ENCODE measurements around the gene ZNF354B. TPM values are rescaled to one million over a fixed set of nuclear protein-coding genes. Genes with fewer than 3 reads are reported as not detected.

The ZNF354B gene
- total and polyA plus RNA-seq, 2 experiments from 2014 or later, result 9.0 to 12.3 TPM

- TF ChIP-seq, protein P1, sequence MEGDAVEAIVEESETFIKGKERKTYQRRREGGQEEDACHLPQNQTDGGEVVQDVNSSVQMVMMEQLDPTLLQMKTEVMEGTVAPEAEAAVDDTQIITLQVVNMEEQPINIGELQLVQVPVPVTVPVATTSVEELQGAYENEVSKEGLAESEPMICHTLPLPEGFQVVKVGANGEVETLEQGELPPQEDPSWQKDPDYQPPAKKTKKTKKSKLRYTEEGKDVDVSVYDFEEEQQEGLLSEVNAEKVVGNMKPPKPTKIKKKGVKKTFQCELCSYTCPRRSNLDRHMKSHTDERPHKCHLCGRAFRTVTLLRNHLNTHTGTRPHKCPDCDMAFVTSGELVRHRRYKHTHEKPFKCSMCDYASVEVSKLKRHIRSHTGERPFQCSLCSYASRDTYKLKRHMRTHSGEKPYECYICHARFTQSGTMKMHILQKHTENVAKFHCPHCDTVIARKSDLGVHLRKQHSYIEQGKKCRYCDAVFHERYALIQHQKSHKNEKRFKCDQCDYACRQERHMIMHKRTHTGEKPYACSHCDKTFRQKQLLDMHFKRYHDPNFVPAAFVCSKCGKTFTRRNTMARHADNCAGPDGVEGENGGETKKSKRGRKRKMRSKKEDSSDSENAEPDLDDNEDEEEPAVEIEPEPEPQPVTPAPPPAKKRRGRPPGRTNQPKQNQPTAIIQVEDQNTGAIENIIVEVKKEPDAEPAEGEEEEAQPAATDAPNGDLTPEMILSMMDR (conservative IDR thresholded peaks at IDR 0.05; ENCODE audit: low read depth in 2 of 2), result no peak
- TF ChIP-seq, protein P2, sequence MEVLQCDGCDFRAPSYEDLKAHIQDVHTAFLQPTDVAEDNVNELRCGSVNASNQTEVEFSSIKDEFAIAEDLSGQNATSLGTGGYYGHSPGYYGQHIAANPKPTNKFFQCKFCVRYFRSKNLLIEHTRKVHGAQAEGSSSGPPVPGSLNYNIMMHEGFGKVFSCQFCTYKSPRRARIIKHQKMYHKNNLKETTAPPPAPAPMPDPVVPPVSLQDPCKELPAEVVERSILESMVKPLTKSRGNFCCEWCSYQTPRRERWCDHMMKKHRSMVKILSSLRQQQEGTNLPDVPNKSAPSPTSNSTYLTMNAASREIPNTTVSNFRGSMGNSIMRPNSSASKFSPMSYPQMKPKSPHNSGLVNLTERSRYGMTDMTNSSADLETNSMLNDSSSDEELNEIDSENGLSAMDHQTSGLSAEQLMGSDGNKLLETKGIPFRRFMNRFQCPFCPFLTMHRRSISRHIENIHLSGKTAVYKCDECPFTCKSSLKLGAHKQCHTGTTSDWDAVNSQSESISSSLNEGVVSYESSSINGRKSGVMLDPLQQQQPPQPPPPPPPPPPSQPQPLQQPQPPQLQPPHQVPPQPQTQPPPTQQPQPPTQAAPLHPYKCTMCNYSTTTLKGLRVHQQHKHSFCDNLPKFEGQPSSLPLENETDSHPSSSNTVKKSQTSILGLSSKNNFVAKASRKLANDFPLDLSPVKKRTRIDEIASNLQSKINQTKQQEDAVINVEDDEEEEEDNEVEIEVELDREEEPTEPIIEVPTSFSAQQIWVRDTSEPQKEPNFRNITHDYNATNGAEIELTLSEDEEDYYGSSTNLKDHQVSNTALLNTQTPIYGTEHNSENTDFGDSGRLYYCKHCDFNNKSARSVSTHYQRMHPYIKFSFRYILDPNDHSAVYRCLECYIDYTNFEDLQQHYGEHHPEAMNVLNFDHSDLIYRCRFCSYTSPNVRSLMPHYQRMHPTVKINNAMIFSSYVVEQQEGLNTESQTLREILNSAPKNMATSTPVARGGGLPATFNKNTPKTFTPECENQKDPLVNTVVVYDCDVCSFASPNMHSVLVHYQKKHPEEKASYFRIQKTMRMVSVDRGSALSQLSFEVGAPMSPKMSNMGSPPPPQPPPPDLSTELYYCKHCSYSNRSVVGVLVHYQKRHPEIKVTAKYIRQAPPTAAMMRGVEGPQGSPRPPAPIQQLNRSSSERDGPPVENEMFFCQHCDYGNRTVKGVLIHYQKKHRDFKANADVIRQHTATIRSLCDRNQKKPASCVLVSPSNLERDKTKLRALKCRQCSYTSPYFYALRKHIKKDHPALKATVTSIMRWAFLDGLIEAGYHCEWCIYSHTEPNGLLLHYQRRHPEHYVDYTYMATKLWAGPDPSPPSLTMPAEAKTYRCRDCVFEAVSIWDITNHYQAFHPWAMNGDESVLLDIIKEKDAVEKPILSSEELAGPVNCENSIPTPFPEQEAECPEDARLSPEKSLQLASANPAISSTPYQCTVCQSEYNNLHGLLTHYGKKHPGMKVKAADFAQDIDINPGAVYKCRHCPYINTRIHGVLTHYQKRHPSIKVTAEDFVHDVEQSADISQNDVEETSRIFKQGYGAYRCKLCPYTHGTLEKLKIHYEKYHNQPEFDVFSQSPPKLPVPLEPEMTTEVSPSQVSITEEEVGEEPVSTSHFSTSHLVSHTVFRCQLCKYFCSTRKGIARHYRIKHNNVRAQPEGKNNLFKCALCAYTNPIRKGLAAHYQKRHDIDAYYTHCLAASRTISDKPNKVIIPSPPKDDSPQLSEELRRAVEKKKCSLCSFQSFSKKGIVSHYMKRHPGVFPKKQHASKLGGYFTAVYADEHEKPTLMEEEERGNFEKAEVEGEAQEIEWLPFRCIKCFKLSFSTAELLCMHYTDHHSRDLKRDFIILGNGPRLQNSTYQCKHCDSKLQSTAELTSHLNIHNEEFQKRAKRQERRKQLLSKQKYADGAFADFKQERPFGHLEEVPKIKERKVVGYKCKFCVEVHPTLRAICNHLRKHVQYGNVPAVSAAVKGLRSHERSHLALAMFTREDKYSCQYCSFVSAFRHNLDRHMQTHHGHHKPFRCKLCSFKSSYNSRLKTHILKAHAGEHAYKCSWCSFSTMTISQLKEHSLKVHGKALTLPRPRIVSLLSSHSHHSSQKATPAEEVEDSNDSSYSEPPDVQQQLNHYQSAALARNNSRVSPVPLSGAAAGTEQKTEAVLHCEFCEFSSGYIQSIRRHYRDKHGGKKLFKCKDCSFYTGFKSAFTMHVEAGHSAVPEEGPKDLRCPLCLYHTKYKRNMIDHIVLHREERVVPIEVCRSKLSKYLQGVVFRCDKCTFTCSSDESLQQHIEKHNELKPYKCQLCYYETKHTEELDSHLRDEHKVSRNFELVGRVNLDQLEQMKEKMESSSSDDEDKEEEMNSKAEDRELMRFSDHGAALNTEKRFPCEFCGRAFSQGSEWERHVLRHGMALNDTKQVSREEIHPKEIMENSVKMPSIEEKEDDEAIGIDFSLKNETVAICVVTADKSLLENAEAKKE (CRISPR knock-in tag; IDR thresholded peaks at IDR 0.05), result no peak
These were observed 43.1 kb downstream of the ZNF354B start (continued) for GRCh38 chr5:178902849-178903248.

GRCh38 chr5:178931846-178932760 is 72.3 kb downstream of the ZNF354B start:
- Histone ChIP-seq H3K27me3 (ENCODE audit: insufficient read depth) (no peaks in the 10 kb centered on the region; the same call in 1 of the 2 replicates), H3K36me3 (ENCODE audit: insufficient read depth) (peaks cover 22% of the 10 kb centered on the region; the same call in 1 of the 2 replicates), H4K20me1 (replicated peaks; ENCODE audit: insufficient read depth) (no peaks in the 10 kb centered on the region), H3F3A (replicated peaks; ENCODE audit: low read depth) (no peaks in the 10 kb centered on the region), H3K4me1 (ENCODE audit: insufficient read depth) (no peaks in the 10 kb centered on the region), H3K79me2 (replicated peaks; ENCODE audit: insufficient read depth) (no peaks in the 10 kb centered on the region), H3K4me3 (no peak overlapping the region), H3K27ac (ENCODE audit: low read depth) (no peak overlapping the region), H2AFZ (no peak overlapping the region), H3K9me2 (ENCODE audit: insufficient read depth) (no peaks in the 10 kb centered on the region), H3K4me2 (no peak overlapping the region)
- Mint-ChIP-seq H3K27ac (no peak overlapping the region), H3K36me3 (ENCODE audit: low read depth) (peaks cover 73% of the 10 kb centered on the region), H3K27me3 (ENCODE audit: insufficient read depth, low read depth, poor library complexity) (peaks cover 3% of the 10 kb centered on the region), H3K4me1 (no peaks in the 10 kb centered on the region), H3K4me3 (no peak overlapping the region), H3K9me3 (peaks cover 99% of the 10 kb centered on the region)
- DNase-seq (ENCODE audit: low spot score) (peak; percentile 3), ATAC-seq (no peak)
- TF ChIP-seq, protein P1 (conservative IDR thresholded peaks at IDR 0.05; ENCODE audit: low read depth in 2 of 2), result no peak

Small RNAs within 50 kb of the gene (small RNA-seq; reads per million reads assigned to genes)
- gene AC126915.2 (ENCODE audit: low replicate concordance) (not detected), gene AC126915.3 (ENCODE audit: low replicate concordance) (not detected)

Other genes with a start within 250 kb of the ZNF354B start
- 9.9 and 15.3 TPM in 2 replicates for gene CLK4, start 232.9 kb upstream of the ZNF354B start, total RNA-seq (2014; rRNA removed; shearing (Covaris generic))
- 9.6 and 18.1 TPM in 2 replicates for gene CLK4, start 232.9 kb upstream of the ZNF354B start, polyA plus RNA-seq (2016; fragmentation: Nextera tagmentation; extraction: Ambion mirVana)
- gene ZNF354A, start 129.3 kb upstream of the ZNF354B start, total RNA-seq (2014; rRNA removed; shearing (Covaris generic)), result 15.7 and 27.3 TPM in 2 replicates
- gene ZNF354A, start 129.3 kb upstream of the ZNF354B start, polyA plus RNA-seq (2016; fragmentation: Nextera tagmentation; extraction: Ambion mirVana), result 14.1 and 22.6 TPM in 2 replicates
- gene ZFP2, start 36.0 kb downstream of the ZNF354B start, total RNA-seq (2014; rRNA removed; shearing (Covaris generic)), result 0.42 and 0.62 TPM in 2 replicates
- 0.61 and 1.4 TPM in 2 replicates for gene ZFP2, start 36.0 kb downstream of the ZNF354B start, polyA plus RNA-seq (2016; fragmentation: Nextera tagmentation; extraction: Ambion mirVana)
- 5.9 and 12.8 TPM in 2 replicates for gene ZNF454, start 81.2 kb downstream of the ZNF354B start, total RNA-seq (2014; rRNA removed; shearing (Covaris generic))
- 3.2 and 4.9 TPM in 2 replicates for gene ZNF454, start 81.2 kb downstream of the ZNF354B start, polyA plus RNA-seq (2016; fragmentation: Nextera tagmentation; extraction: Ambion mirVana)
- gene GRM6, start 135.4 kb downstream of the ZNF354B start, total RNA-seq (2014; rRNA removed; shearing (Covaris generic)), result not detected in 2 replicates
- 0.19 and 0.50 TPM in 2 replicates for gene GRM6, start 135.4 kb downstream of the ZNF354B start, polyA plus RNA-seq (2016; fragmentation: Nextera tagmentation; extraction: Ambion mirVana)
- gene ZNF879, start 163.9 kb downstream of the ZNF354B start, total RNA-seq (2014; rRNA removed; shearing (Covaris generic)), result 3.5 and 5.6 TPM in 2 replicates
- 3.0 and 3.9 TPM in 2 replicates for gene ZNF879, start 163.9 kb downstream of the ZNF354B start, polyA plus RNA-seq (2016; fragmentation: Nextera tagmentation; extraction: Ambion mirVana)
- gene ZNF354C, start 200.4 kb downstream of the ZNF354B start, total RNA-seq (2014; rRNA removed; shearing (Covaris generic)), result 9.8 and 11.3 TPM in 2 replicates
- gene ZNF354C, start 200.4 kb downstream of the ZNF354B start, polyA plus RNA-seq (2016; fragmentation: Nextera tagmentation; extraction: Ambion mirVana), result 0.99 and 1.6 TPM in 2 replicates

All from GM23338 (cell line).